GM13976 (cell line): ENCODE results near the gene COL11A1.
"Not testable (repeated sequence)": the region's sequence is repeated elsewhere in the genome, so short reads cannot be mapped to it uniquely, and the experiment has no call there.

Experiments
- DNase-seq: peaks from one replicate; pipeline ENCODE4 v3.0.0; 2012; ENCODE audit warnings: low spot score
- in situ Hi-C: fragments of 300-500 bp; cut with MboI; formaldehyde crosslinking; loops from one replicate; pipeline ENCODE4 v1.12.0; 2022; ENCODE audit warnings: low sequenced_read_pairs, mixed read lengths, inconsistent platforms; ENCODE audit not compliant: unreplicated experiment
- TF ChIP-seq, protein P1 (sequence below): IDR thresholded peaks from 2 replicates; pipeline ENCODE4 v1.5.1; 2012; ENCODE audit warnings: borderline replicate concordance, mild to moderate bottlenecking; ENCODE audit not compliant: insufficient read depth; ENCODE audit errors: extremely low read depth, missing control alignments, control extremely low read depth

Gene COL11A1

DNA sequence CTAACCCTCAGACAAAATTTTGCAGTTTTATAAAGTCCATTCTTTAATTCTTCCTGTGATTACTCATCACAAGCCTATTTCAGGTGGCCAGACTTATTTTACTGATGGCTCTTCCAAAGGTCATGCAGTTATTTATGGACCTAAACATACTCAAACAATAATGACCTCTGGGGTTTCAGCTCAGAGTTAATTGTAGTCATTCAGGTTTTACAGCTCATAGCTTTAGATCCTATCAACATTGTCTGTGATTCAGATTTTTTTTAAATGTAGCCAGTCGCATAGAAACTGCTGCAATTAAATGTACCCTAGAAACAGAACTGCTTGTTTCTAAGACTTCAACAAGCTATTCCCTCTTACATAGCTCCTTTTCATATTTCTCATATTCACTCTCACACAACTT lies 270.8 kb downstream of the COL11A1 start:
- TF ChIP-seq, protein P1, sequence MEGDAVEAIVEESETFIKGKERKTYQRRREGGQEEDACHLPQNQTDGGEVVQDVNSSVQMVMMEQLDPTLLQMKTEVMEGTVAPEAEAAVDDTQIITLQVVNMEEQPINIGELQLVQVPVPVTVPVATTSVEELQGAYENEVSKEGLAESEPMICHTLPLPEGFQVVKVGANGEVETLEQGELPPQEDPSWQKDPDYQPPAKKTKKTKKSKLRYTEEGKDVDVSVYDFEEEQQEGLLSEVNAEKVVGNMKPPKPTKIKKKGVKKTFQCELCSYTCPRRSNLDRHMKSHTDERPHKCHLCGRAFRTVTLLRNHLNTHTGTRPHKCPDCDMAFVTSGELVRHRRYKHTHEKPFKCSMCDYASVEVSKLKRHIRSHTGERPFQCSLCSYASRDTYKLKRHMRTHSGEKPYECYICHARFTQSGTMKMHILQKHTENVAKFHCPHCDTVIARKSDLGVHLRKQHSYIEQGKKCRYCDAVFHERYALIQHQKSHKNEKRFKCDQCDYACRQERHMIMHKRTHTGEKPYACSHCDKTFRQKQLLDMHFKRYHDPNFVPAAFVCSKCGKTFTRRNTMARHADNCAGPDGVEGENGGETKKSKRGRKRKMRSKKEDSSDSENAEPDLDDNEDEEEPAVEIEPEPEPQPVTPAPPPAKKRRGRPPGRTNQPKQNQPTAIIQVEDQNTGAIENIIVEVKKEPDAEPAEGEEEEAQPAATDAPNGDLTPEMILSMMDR = no peak
- no peak for DNase-seq
- in situ Hi-C loops = no loop called here

DNA sequence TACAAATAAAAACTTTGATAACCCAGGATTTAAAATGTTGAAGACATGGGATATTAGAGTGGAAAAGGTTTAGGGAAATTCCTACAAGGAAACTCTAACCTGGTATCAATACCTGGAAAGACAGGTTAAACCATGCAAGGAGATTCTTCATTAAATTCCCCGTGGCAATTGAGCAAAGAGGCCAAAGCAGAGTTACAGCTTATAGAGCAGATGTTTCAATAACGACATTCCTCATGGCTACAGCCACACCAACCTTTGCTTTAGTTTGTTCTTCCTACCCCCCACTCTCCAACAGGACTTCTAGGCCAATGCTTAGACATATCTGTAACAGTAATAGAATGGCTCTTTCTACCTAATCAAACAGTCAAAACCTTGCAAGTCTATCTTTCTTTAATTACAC lies 271.3 kb downstream of the COL11A1 start:
- TF ChIP-seq, protein P1 = no peak
- in situ Hi-C loops = no loop called here
- no peak for DNase-seq

DNA sequence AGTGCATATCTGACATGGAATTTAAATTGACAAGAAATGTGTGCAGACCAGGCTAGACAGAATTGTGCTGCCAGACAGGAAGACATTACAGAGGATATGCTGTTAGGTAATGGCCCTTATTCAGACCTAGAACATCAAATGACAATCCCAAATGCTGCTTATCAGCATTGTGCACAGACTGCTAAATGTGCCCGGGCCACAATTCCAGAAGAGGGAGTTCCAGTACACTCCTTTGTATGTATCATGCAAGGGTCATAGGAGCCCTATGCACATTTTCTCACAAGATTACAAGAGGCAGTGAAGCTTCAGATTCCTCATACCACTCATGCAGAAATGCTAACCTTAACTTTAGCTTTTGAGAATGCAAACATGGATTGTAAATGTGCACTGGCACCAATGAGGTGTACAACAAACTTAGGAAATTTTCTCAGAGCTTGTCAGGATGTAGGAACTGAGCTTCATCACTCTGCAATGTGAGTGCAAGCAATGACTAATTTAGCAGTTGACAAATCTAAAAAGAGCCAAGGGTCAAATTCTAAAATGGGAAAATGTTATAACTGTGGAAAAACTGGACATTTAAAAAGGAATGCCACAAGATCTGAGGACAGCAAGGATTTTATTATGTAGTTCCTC lies 273.5 kb downstream of the COL11A1 start:
- DNase-seq = no peak
- TF ChIP-seq, protein P1 = no peak
- in situ Hi-C loops = no loop called here

DNA sequence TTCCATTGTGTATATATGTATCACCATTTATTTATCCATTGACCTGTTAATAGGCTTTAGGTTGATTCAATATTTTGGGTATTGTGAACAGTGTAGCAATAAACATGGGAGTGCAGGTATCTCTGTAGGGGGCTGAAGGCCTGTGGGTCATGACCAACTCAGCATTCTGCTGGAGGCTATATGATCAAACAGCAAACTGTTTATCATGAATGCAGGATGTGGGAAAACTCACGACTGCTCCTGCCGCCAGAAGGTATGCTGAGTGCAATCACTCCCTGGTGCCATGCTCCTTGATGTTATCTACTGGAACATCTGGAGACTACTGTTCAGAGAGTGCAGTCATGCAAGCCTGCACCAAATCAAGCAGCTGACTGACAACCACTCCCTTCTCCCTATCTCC lies 275.2 kb downstream of the COL11A1 start:
- TF ChIP-seq, protein P1 = no peak
- no peak for DNase-seq
- in situ Hi-C loops = no loop called here

DNA sequence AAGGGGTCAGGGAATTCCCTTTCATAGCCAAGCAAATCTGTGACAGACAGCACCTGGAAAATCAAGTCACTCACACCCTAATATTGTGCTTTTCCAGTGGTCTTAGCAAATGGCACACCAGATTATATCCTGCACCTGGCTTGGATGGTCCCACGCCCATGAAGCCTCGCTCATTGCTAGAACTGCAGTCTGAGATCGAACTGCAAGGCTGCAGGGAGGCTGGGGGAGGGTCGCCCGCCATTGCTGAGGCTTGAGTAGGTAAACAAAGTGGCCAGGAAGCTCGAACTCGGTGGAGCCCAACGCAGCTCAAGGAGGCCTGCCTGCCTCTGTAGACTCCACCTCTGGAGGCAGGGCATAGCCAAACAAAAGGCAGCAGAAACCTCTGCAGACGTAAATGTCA lies 281.6 kb downstream of the COL11A1 start:
- in situ Hi-C loops, DNase-seq: not testable (repeated sequence)
